GM19395 (cell line): ENCODE measurements around the gene FAM168A.

Source experiments
- ATAC-seq: cut with Tn5 transposase; IDR thresholded peaks from one replicate; pipeline ENCODE4 v1.9.1; 2021; ENCODE audit warnings: mild to moderate bottlenecking, moderate library complexity; ENCODE audit not compliant: unreplicated experiment

The FAM168A gene

DNA sequence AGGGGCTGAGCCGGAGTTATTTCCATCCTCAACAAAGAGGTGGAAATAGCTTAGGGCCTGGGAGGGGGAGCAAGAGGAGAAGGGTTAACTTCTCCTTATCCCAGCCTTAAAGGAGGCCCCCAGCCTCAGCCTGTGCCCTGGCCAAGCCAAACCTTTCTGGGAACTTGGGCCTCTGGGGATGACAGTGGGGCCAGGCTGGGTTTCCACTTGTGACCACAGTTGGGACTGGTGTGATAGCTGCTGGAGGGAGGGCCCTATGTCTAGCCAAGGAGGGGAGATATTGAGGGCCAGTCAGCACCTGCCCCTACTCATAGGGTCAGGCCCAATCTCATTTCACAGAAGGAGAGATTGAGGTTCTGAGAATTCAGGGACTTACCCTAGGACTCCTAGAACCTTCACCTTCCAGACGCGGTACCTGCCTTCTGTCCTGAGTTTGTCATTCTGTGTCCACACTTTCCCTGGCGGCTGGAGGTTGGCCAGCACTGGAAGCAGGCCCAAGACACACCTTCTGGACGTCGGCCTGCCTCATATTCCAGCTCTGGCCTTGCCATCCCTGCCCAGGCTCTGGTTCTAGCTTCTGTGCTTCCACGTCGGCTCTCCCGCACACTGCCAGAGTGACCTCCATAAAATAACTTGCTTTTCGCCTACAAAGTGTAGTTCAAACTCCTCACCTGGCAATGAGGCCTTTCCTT lies 218.6 kb downstream of the FAM168A start:
- no peak for ATAC-seq

- peak; percentile 11 for ATAC-seq
Observed at GRCh38 chr11:73376803-73377629, 220.9 kb downstream of the FAM168A start.

DNA sequence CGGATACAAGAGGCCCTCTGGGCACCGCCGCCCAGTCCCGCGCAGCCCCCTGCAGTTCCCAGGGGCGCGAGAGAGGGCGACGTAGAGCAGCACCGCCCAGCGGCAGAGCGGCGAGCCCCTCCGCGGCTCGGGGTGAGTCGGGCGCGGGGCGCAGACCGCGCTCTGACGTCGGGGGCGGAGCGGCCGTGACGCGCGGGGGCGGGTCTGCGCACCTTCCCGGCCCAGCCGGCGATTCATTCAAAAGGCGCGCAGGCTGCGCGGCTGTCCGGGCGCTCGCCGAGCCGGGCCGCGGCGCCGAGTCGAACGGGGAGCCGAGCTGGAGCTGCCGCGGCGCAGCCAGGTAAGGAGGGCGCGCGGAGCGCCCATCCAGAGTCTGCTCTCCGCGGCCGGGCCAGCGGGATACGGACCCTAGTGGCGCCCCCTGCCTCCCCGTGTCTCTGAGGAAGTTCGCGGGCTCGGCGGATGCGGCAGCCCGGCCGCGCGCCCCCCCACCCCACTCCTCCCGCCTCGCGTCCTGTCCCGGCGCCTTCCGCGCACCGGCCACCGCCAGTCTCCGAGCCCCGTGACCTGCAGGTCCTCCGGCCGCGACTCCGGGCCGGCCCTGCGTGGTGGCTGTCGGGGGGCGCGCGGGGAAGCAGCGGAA lies 221.6 kb downstream of the FAM168A start, which contains the start of gene RELT:
RELT (plus strand) TSS at position 240 of the 643 bp plus-strand sequence. CDS start 12,738 bp downstream, outside the sequence.
- peak; percentile 76 for ATAC-seq

- ATAC-seq, result no peak
Observed at GRCh38 chr11:73375830-73376159, 222.1 kb downstream of the FAM168A start.

- no peak for ATAC-seq
Observed at GRCh38 chr11:73374151-73374550, 223.8 kb downstream of the FAM168A start.

GRCh38 chr11:73372375-73372993 lies 225.4 kb downstream of the FAM168A start:
- ATAC-seq, result no peak

- ATAC-seq, result no peak
Observed at GRCh38 chr11:73367482-73368024, 230.4 kb downstream of the FAM168A start.

GRCh38 chr11:73366953-73367352 lies 231.0 kb downstream of the FAM168A start:
- no peak for ATAC-seq

- no peak for ATAC-seq
Observed at GRCh38 chr11:73366265-73366610, 231.7 kb downstream of the FAM168A start.

DNA sequence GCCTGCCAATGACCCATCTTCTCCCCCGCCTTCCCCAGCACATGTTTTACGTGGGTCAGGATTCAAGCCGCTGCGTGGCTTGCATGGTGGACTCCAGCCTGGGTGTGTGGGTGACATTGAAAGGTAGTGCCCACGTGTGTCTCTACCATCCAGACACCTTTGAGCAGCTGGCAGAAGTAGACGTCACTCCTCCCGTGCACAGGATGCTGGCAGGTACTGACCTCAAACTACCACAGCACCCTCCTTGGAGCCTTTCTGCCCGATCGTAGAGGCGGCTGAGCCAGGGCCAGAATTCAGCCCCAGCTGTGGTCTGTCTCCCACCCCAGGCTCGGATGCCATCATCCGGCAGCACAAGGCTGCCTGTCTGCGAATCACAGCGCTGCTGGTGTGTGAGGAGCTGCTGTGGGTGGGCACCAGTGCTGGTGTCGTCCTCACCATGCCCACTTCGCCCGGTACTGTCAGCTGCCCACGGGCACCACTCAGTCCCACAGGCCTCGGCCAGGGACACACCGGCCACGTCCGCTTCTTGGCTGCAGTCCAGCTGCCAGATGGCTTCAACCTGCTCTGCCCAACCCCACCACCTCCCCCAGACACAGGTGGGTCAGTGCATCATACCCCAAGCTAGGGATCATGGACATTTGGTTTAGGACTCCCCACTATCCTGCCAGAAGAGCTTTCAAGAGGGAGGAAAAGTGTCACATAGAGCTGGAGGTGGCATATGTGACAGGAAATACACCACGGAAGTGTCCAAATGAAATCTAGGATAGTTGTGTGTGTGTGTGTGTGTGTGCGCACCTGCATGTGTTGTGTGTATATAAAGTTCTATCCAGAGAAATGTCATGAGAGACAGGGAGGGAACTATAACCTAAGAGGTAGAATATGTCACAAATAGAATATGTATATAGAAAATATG lies 232.3 kb downstream of the FAM168A start:
- ATAC-seq, result no peak

DNA sequence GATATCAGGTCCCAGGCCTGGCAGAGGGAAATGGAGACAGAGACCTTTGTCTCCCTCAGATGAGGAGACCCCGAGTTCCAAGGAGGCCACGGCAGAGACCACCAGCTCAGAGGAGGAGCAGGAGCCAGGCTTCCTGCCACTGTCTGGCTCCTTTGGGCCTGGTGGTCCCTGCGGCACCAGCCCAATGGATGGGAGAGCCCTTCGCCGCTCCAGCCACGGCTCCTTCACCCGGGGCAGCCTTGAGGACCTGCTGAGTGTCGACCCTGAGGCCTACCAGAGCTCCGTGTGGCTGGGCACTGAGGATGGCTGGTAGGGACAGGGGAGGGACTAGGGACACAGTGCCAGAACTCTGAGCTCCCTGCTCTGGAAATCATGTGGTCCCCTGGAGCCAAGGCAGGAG lies 234.8 kb downstream of the FAM168A start:
- no peak for ATAC-seq

- no peak for ATAC-seq
Observed at GRCh38 chr11:73361953-73362776, 235.7 kb downstream of the FAM168A start.

- ATAC-seq, result no peak
Observed at GRCh38 chr11:73360743-73361369, 237.1 kb downstream of the FAM168A start.

GRCh38 chr11:73359930-73360742 lies 237.8 kb downstream of the FAM168A start:
- ATAC-seq, result no peak

DNA sequence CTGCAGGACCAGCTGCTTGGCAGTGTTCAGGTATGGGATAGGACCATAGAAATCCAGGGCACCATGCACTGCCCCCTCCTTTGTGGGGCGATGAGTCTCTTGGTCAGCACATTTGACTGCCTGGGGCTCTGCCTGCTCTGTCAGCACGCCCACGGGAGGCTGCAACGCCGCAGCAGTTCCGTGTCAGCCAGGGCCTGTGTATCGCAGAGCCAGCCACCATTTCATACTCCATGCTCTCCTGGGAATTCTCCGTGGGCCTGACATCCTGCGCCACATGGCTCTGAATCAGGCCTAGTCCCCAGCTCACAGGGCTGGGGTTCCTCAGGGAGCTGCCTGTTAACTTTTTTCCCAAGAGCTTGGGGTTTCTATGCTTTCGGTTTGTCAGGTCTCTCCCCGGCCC lies 238.6 kb downstream of the FAM168A start:
- ATAC-seq, result no peak

DNA sequence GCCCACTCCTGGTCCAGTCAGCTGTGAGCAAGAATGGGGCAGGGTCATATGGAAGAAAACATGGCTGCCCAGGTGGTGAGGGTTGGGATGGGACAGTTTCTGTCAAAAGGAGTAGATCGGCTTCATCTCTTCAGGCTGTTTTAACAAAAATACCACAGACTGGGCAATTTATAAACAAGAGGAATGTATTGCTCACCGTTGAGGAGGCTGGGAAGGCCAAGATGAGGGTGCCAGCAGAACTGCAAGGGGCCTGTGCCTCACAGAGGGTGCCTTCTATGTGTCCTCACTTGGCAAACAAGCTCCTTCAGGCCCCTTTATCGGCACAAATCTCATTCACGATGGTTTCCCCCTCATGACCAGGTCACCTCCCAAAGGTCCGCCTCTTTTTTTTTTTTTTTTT lies 239.8 kb downstream of the FAM168A start:
- ATAC-seq, result no peak

- no peak for ATAC-seq
Observed at GRCh38 chr11:73356979-73357860, 240.7 kb downstream of the FAM168A start.
